Fibroblast of lung (primary cell): ENCODE measurements around the gene EGR2.

Experiments
- EZH2 ChIP-seq: IDR thresholded peaks from 2 replicates; pipeline ENCODE4 v1.5.1; 2012; ENCODE audit warnings: low read length, control low read depth, mild to moderate bottlenecking; ENCODE audit errors: missing control alignments
- TF ChIP-seq, protein P1 (sequence below), 2 donors: IDR thresholded peaks in 1 of 2; conservative IDR thresholded peaks in 1 of 2; 1 replicate in 1 of 2; 2 replicates in 1 of 2; pipeline ENCODE4 v1.5.1; 2011 to 2012; ENCODE audit warnings: low read length in 2 of 2, control low read depth in 1 of 2, inconsistent platforms in 1 of 2, low read depth in 1 of 2, mild to moderate bottlenecking in 1 of 2

GRCh38 chr10:62794306-62794705 lies 21.9 kb downstream of the EGR2 start:
- no peak for TF ChIP-seq EZH2
- TF ChIP-seq, protein P1, sequence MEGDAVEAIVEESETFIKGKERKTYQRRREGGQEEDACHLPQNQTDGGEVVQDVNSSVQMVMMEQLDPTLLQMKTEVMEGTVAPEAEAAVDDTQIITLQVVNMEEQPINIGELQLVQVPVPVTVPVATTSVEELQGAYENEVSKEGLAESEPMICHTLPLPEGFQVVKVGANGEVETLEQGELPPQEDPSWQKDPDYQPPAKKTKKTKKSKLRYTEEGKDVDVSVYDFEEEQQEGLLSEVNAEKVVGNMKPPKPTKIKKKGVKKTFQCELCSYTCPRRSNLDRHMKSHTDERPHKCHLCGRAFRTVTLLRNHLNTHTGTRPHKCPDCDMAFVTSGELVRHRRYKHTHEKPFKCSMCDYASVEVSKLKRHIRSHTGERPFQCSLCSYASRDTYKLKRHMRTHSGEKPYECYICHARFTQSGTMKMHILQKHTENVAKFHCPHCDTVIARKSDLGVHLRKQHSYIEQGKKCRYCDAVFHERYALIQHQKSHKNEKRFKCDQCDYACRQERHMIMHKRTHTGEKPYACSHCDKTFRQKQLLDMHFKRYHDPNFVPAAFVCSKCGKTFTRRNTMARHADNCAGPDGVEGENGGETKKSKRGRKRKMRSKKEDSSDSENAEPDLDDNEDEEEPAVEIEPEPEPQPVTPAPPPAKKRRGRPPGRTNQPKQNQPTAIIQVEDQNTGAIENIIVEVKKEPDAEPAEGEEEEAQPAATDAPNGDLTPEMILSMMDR (conservative IDR thresholded peaks at IDR 0.05 in 1 of 2, IDR thresholded peaks at IDR 0.05 in 1 of 2; ENCODE audit: low read depth in 1 of 2, low read length in 2 of 2), result no peak
